Germinal center (tissue), 1 donor: Measurements from ENCODE around the gene SERPINA9.
A peak's percentile ranks its signal among the peaks of the same experiment; 100 is the strongest.
"Not testable (repeated sequence)": the region's sequence is repeated elsewhere in the genome, so short reads cannot be mapped to it uniquely, and the experiment has no call there.

ENCODE experiments used
- DNase-seq: peaks from one replicate; pipeline ENCODE4 v3.0.0; 2012; ENCODE audit warnings: mixed read lengths, low spot score

Gene SERPINA9

DNA sequence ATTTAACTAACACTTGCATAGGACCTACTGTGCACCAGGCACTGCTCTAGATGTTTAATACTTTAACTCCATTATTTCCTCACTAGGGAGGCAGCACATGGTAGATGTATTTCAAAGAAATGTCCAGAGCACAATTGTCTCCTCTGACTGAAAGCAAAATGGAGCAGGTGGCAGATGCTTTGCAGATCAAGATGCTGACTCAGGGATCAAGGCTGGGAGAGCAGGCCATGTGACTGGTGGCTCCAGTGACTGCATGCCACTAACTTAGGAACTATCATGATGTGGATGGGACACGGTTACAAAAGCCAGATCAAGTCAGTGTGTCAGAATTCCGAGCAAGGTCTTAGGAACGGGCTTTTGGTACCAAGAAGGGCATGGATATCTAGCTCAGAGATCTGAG is 51.6 kb downstream of the SERPINA9 start:
- DNase-seq, result no peak

GRCh38 chr14:94423453-94424056 is 52.4 kb downstream of the SERPINA9 start:
- peak; percentile 76 for DNase-seq

DNA sequence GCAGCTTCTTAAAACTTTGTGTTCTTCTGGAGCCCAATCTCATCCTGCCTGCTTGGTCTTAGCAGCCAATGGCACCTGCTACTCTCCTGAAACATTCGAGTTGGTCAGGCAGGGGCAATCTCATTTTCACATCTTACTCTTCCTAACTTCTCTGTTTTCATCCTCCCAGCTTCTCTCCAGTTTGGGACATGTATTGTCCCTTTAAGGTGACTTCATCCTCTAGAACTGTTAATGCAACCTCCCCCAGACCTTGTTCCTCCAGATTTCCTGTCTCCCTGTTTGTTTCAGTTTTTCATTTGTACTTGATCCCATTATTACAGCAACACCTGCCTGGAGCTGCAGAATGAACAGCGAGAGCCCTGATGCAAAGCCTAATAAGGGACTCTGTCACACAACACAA is 54.7 kb downstream of the SERPINA9 start:
- DNase-seq, result no peak

GRCh38 chr14:94417497-94418205 is 58.3 kb downstream of the SERPINA9 start:
- not testable (repeated sequence) for DNase-seq
